Suprapubic skin (tissue), 4 donors: ENCODE results near the gene RAB5IF. TPM values are rescaled to one million over a fixed set of nuclear protein-coding genes. Genes with fewer than 3 reads are reported as not detected.
A peak's percentile ranks its signal among the peaks of the same experiment; 100 is the strongest.

ENCODE experiments used
- DNase-seq, 2 donors: peaks; one replicate each; pipeline ENCODE4 v3.0.0-alpha.2; 2019; ENCODE audit warnings: low spot score in 2 of 2
- H3K27ac ChIP-seq: fragments of 200-600 bp; sonication (generic); one replicate; pipeline ENCODE4 v1.5.1; 2019
- H3K27me3 ChIP-seq: fragments of 200-600 bp; sonication (generic); one replicate; pipeline ENCODE4 v1.5.1; 2019
- H3K36me3 ChIP-seq: fragments of 200-600 bp; sonication (generic); one replicate; pipeline ENCODE4 v1.5.1; 2019
- H3K4me1 ChIP-seq: fragments of 200-600 bp; sonication (generic); one replicate; pipeline ENCODE4 v1.5.1; 2019
- H3K4me3 ChIP-seq: fragments of 200-600 bp; sonication (generic); one replicate; pipeline ENCODE4 v1.5.1; 2019; ENCODE audit warnings: mild to moderate bottlenecking
- H3K9me3 ChIP-seq: fragments of 200-600 bp; sonication (generic); one replicate; pipeline ENCODE4 v1.5.1; 2019
- EP300 ChIP-seq: sonication (generic); formaldehyde crosslinking; IDR thresholded peaks from one replicate; pipeline ENCODE4 v1.6.1; 2017; ENCODE audit warnings: antibody characterized with exemption
- POLR2A ChIP-seq, 2 donors: fragments of 450-650 bp; IDR thresholded peaks; one replicate each; pipeline ENCODE4 v1.6.1; 2017; ENCODE audit warnings: antibody characterized with exemption in 2 of 2, mild to moderate bottlenecking in 2 of 2, moderate library complexity in 2 of 2
- POLR2AphosphoS5 ChIP-seq, 3 donors: sonication (generic); formaldehyde crosslinking; IDR thresholded peaks; one replicate each; pipeline ENCODE4 v1.6.1; 2017; ENCODE audit warnings: antibody characterized with exemption in 3 of 3
- WGBS: methylation state at CpG from one replicate; pipeline ENCODE4 v1.1.5; 2018; 5-methylcytosine and 5-hydroxymethylcytosine counted together
- total RNA-seq, 4 donors: library from RNA; depleted of rRNA; stranded (reverse); fragments of >200 nt; gene quantifications; one replicate each; pipeline ENCODE4 v1.1.0, GENCODE V29; 2016
- TF ChIP-seq, protein P1 (sequence below), 2 donors: fragments of 200-600 bp in 1 of 2; fragments of 450-650 bp in 1 of 2; sonication (generic) in 1 of 2; IDR thresholded peaks; one replicate each; pipeline ENCODE4 v1.5.1; 2016 to 2019; ENCODE audit warnings: antibody characterized with exemption in 2 of 2, mild to moderate bottlenecking in 1 of 2, moderate library complexity in 1 of 2

Gene RAB5IF
- total RNA-seq, 4 donors from 2014 or later, result 42.2 to 127 (median 89.4) TPM

DNA sequence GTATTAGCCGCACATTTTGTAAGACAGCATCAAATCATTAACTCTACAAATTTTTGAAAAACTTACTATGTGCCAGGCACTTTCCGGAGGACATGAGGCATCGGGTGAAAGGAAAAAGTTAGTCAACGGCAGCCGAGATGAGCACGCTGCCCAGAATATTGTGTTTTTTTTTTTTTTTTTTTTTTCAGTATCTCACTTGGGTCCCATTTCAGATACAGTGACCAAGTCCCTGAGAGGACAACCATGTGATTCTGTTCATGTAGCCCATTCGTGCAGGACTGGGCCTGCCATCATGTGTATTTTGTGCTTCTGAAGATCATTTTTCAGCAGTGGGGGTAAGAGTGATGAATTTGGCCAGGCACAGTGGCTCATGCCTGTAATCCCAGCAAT, 39.1 kb downstream of the RAB5IF start:
- H3K4me3 ChIP-seq, result no peak overlapping the region
- no peak for DNase-seq
- no peaks in the 10 kb centered on the region for H3K36me3 ChIP-seq
- no peaks in the 10 kb centered on the region for H3K9me3 ChIP-seq
- no peaks in the 10 kb centered on the region for H3K4me1 ChIP-seq
- 63% methylated on average over 7 of the region's 7 CpGs for WGBS
- TF ChIP-seq POLR2AphosphoS5 (IDR thresholded peaks at IDR 0.05), result no peak
- no peak for TF ChIP-seq EP300
- TF ChIP-seq POLR2A (IDR thresholded peaks at IDR 0.05), result no peak
- TF ChIP-seq, protein P1, sequence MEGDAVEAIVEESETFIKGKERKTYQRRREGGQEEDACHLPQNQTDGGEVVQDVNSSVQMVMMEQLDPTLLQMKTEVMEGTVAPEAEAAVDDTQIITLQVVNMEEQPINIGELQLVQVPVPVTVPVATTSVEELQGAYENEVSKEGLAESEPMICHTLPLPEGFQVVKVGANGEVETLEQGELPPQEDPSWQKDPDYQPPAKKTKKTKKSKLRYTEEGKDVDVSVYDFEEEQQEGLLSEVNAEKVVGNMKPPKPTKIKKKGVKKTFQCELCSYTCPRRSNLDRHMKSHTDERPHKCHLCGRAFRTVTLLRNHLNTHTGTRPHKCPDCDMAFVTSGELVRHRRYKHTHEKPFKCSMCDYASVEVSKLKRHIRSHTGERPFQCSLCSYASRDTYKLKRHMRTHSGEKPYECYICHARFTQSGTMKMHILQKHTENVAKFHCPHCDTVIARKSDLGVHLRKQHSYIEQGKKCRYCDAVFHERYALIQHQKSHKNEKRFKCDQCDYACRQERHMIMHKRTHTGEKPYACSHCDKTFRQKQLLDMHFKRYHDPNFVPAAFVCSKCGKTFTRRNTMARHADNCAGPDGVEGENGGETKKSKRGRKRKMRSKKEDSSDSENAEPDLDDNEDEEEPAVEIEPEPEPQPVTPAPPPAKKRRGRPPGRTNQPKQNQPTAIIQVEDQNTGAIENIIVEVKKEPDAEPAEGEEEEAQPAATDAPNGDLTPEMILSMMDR (IDR thresholded peaks at IDR 0.05), result no peak
- H3K27me3 ChIP-seq, result no peaks in the 10 kb centered on the region
- H3K27ac ChIP-seq, result no peak overlapping the region

- DNase-seq, result no peak
- Histone ChIP-seq H3K4me3 (peak overlapping the region; percentile 5), H3K4me1 (no peaks in the 10 kb centered on the region), H3K27me3 (no peaks in the 10 kb centered on the region), H3K36me3 (no peaks in the 10 kb centered on the region), H3K9me3 (no peaks in the 10 kb centered on the region), H3K27ac (no peak overlapping the region)
- WGBS, result 71% methylated on average over 7 of the region's 7 CpGs
- TF ChIP-seq POLR2A (IDR thresholded peaks at IDR 0.05) (no peak), POLR2AphosphoS5 (IDR thresholded peaks at IDR 0.05) (no peak), EP300 (no peak)
- TF ChIP-seq, protein P1 (IDR thresholded peaks at IDR 0.05), result no peak
Measured at GRCh38 chr20:36645353-36645752, 39.8 kb downstream of the RAB5IF start.

- H3K9me3 ChIP-seq, result no peaks in the 10 kb centered on the region
- TF ChIP-seq POLR2A (IDR thresholded peaks at IDR 0.05) (no peak), EP300 (no peak), POLR2AphosphoS5 (IDR thresholded peaks at IDR 0.05) (no peak)
- TF ChIP-seq, protein P1 (IDR thresholded peaks at IDR 0.05), result no peak
- H3K27me3 ChIP-seq, result no peaks in the 10 kb centered on the region
- H3K4me1 ChIP-seq, result no peaks in the 10 kb centered on the region
- WGBS, result 51% methylated on average over 9 of the region's 9 CpGs
- H3K4me3 ChIP-seq, result peak within 1 kb of the TSS; percentile 5
- H3K36me3 ChIP-seq, result no peaks in the 10 kb centered on the region
- no peak within 1 kb of the TSS for H3K27ac ChIP-seq
- no peak for DNase-seq
Measured at GRCh38 chr20:36645998-36646397, 40.4 kb downstream of the RAB5IF start, which contains the start of gene SLA2. Gene SLA2, minus strand, starts transcription at chr20:36646196. Its CDS starts 4,861 bp downstream, at chr20:36641335.

- Histone ChIP-seq H3K4me3 (no peak overlapping the region), H3K36me3 (no peaks in the 10 kb centered on the region), H3K9me3 (no peaks in the 10 kb centered on the region), H3K27me3 (no peaks in the 10 kb centered on the region), H3K27ac (no peak overlapping the region), H3K4me1 (no peaks in the 10 kb centered on the region)
- no peak for DNase-seq
- no peak for TF ChIP-seq EP300
- no peak for TF ChIP-seq POLR2AphosphoS5 (IDR thresholded peaks at IDR 0.05)
- TF ChIP-seq, protein P1 (IDR thresholded peaks at IDR 0.05), result no peak
- TF ChIP-seq POLR2A (IDR thresholded peaks at IDR 0.05), result no peak
- 68% methylated on average over 3 of the region's 3 CpGs for WGBS
Measured at GRCh38 chr20:36646678-36647077, 41.1 kb downstream of the RAB5IF start.

GRCh38 chr20:36647196-36648121, 41.9 kb downstream of the RAB5IF start:
- Histone ChIP-seq H3K36me3 (peaks cover 4% of the 10 kb centered on the region), H3K4me1 (no peaks in the 10 kb centered on the region), H3K9me3 (no peaks in the 10 kb centered on the region), H3K4me3 (no peak overlapping the region), H3K27me3 (no peaks in the 10 kb centered on the region), H3K27ac (no peak overlapping the region)
- TF ChIP-seq, protein P1 (IDR thresholded peaks at IDR 0.05), result no peak
- TF ChIP-seq EP300, result no peak
- no peak for TF ChIP-seq POLR2AphosphoS5 (IDR thresholded peaks at IDR 0.05)
- 70% methylated on average over 8 of the region's 8 CpGs for WGBS
- no peak for DNase-seq
